ENCODE measurements around the gene FBXW4.

FBXW4 gene

DNA sequence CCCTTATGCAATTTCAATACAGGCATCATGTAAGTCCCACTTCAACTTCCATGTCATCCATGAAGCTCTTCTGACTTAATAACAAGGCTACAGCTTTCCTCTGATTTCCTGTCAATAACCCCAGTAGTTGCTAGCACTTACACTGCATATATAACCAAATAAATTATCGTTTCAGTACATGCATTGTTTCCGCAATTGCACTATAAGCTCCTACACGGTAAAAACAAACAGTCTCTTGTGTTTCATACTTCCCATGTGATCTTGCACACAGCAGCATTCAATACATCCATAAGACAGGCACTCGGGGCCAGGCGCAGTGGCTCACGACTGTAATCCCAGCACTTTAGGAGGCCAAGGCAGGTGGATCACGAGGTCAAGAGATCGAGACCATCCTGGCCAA is 41.4 kb downstream of the FBXW4 start:
- H3K4me3 ChIP-seq (ENCODE audit: control insufficient read depth, low read depth, low read length) = no peak overlapping the region
- DNase-seq (ENCODE audit: low read depth) = no peak
- TF ChIP-seq, protein P1, sequence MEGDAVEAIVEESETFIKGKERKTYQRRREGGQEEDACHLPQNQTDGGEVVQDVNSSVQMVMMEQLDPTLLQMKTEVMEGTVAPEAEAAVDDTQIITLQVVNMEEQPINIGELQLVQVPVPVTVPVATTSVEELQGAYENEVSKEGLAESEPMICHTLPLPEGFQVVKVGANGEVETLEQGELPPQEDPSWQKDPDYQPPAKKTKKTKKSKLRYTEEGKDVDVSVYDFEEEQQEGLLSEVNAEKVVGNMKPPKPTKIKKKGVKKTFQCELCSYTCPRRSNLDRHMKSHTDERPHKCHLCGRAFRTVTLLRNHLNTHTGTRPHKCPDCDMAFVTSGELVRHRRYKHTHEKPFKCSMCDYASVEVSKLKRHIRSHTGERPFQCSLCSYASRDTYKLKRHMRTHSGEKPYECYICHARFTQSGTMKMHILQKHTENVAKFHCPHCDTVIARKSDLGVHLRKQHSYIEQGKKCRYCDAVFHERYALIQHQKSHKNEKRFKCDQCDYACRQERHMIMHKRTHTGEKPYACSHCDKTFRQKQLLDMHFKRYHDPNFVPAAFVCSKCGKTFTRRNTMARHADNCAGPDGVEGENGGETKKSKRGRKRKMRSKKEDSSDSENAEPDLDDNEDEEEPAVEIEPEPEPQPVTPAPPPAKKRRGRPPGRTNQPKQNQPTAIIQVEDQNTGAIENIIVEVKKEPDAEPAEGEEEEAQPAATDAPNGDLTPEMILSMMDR (conservative IDR thresholded peaks at IDR 0.05; ENCODE audit: control insufficient read depth, insufficient read depth, low read depth, low read length) = no peak

DNA sequence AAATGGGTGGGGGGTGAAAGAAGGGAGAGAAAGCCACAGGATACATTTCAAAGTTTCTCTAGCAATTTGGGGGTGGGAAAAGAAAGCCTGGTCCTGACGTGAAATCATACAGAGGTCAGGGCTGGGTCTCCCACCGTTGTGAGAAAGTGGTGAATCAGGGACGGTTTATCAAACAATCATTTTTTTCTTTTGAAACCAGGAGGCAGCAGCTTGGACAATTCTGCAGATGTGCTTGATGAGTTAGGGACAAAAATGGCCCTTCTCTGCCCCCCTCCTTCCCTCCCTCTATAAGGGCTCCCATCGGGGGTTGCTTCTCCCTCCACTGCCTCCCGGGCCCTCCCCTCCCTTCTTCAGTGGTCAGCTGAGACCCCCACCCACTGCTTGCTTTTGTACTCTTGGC is 43.6 kb downstream of the FBXW4 start:
- TF ChIP-seq, protein P1 (conservative IDR thresholded peaks at IDR 0.05; ENCODE audit: control insufficient read depth, insufficient read depth, low read depth, low read length) = no peak
- no peak for DNase-seq (ENCODE audit: low read depth)
- H3K4me3 ChIP-seq (ENCODE audit: control insufficient read depth, low read depth, low read length) = no peak overlapping the region

DNA sequence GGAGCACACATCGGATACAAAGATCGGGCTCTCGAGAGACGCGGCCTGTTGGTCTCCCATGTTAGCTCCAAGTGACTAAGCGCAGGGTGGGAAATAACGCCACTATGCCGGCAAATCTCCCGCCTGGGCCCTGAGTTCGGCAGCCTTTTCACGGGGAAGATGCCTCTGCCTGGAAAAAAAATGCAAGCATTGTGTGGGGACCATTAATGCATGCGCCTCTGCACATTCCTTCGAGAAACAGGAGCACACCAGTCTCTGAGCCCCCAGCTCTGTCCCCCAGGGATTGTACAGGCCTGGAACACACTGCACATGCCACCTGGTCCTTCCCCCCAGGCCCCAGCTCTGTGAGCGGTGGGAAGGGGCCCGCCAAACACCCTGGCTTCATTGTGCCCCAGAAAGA is 44.1 kb downstream of the FBXW4 start:
- no peak for DNase-seq (ENCODE audit: low read depth)
- TF ChIP-seq, protein P1 (conservative IDR thresholded peaks at IDR 0.05; ENCODE audit: control insufficient read depth, insufficient read depth, low read depth, low read length) = no peak
- H3K4me3 ChIP-seq (ENCODE audit: control insufficient read depth, low read depth, low read length) = no peak overlapping the region

DNA sequence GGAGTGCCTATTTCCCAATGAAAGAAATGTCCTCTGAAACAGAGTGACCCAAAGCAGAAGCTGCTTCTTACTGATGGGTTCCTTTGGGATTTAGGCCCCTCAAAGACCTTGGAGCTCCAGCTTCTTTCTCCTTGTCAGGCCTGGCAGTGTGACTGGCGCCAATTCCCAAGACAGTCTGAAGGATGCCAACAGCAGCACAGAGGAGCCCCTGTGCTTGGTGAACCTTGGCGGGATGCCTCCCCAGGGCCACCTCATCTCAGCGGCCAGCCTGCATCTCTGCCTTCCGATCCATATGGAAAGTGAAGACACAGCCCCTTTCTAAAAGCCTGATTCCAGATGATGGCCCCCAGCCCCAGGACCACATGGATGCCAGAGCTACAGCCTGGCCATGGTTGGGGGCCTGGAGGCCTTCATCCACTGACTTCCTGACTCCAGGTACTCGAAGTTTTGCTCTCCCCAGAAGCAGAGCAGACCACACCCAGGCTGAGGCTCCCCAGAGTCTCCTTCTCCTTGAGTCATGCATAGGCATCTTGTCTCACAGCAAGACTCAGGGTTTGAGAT is 45.4 kb downstream of the FBXW4 start:
- no peak overlapping the region for H3K4me3 ChIP-seq (ENCODE audit: control insufficient read depth, low read depth, low read length)
- no peak for DNase-seq (ENCODE audit: low read depth)
- TF ChIP-seq, protein P1 (conservative IDR thresholded peaks at IDR 0.05; ENCODE audit: control insufficient read depth, insufficient read depth, low read depth, low read length) = no peak

DNA sequence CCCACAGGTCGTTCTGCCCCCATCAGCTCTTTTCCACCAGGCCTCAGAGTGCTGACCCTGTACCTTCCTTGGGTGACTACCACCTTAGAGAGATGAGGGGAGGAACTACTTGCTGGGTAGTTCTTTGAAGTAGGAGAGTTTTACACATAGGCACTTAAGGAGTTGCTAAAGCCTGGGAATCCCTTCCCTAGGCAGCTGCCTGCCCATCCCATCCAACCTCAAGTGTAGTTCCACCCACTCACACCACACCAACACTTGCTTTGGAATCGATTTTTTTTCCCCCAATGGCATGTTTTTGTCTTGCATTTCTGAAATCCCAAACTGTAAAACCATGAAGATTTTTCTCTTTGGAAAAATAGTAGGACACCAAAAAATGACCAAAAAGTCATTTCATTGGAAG is 47.7 kb downstream of the FBXW4 start:
- DNase-seq (ENCODE audit: low read depth) = no peak
- H3K4me3 ChIP-seq (ENCODE audit: control insufficient read depth, low read depth, low read length) = no peak overlapping the region
- TF ChIP-seq, protein P1 (conservative IDR thresholded peaks at IDR 0.05; ENCODE audit: control insufficient read depth, insufficient read depth, low read depth, low read length) = no peak

DNA sequence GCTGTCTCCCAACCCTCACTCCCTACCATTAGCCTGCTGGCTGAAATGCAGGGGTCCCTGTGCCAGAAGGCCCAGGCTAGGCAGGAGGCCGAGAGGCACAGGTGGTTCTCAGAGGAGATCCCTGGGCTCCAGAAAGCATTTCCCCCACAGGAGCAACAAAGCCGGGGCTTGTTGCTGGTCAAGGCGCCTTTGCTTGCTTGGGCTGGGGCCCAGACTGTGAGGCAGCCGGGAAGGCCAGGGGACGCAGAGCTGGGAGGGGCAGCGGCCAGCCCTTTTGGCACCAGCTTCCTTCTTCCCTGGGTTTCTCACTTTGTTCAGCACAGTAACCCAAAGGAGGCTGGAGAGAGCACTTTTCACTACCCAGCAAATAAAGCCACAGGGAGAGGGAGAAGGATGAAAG is 48.6 kb downstream of the FBXW4 start:
- DNase-seq (ENCODE audit: low read depth) = no peak
- TF ChIP-seq, protein P1 (conservative IDR thresholded peaks at IDR 0.05; ENCODE audit: control insufficient read depth, insufficient read depth, low read depth, low read length) = no peak
- H3K4me3 ChIP-seq (ENCODE audit: control insufficient read depth, low read depth, low read length) = no peak overlapping the region

DNA sequence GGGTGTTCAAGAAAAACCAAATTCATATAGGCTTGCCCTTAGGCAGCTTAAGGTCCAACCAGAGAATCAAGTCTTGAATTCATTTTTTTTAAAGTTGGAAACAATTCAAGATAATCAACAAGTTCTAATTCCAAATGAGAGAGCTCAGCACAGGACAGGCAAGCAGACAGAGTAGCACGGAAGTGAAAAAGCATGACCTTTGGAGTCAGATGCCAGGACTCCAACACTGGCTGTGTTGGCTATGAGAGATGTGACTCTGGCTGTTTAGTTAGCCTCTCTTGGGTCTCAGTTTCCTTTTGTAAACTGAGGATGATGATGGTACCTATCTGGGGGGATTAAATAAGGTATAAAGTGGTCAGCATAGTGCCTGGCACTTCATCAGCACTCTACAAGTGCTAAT is 49.3 kb downstream of the FBXW4 start:
- TF ChIP-seq, protein P1 (conservative IDR thresholded peaks at IDR 0.05; ENCODE audit: control insufficient read depth, insufficient read depth, low read depth, low read length) = no peak
- DNase-seq (ENCODE audit: low read depth) = no peak
- H3K4me3 ChIP-seq (ENCODE audit: control insufficient read depth, low read depth, low read length) = no peak overlapping the region

Measured in fibroblast of mammary gland (primary cell).